ENCODE measurements around the gene CNPY2.
"Not testable (repeated sequence)": the region's sequence is repeated elsewhere in the genome, so short reads cannot be mapped to it uniquely, and the experiment has no call there.

CNPY2 gene

GRCh38 chr12:56351325-56351724 lies 35.5 kb upstream of the CNPY2 start:
- TF ChIP-seq CTCF (conservative IDR thresholded peaks at IDR 0.05), result no peak
- no peak for TF ChIP-seq ZFX (IDR thresholded peaks at IDR 0.05)
- no peak overlapping the region for H3K27ac ChIP-seq

- TF ChIP-seq CTCF (conservative IDR thresholded peaks at IDR 0.05) (no peak), ZFX (IDR thresholded peaks at IDR 0.05) (no peak)
- H3K27ac ChIP-seq, result no peak overlapping the region
Observed at GRCh38 chr12:56350662-56351061, 34.9 kb upstream of the CNPY2 start.

- TF ChIP-seq ZFX (IDR thresholded peaks at IDR 0.05), result no peak
- TF ChIP-seq CTCF (conservative IDR thresholded peaks at IDR 0.05), result no peak
- no peak overlapping the region for H3K27ac ChIP-seq
Observed at GRCh38 chr12:56348776-56349175, 33.0 kb upstream of the CNPY2 start.

- H3K27ac ChIP-seq, result not testable (repeated sequence)
Observed at GRCh38 chr12:56347255-56347654, 31.5 kb upstream of the CNPY2 start.

GRCh38 chr12:56346675-56347074 lies 30.9 kb upstream of the CNPY2 start:
- no peak overlapping the region for H3K27ac ChIP-seq
- TF ChIP-seq CTCF (conservative IDR thresholded peaks at IDR 0.05) (no peak; the same call in 1 of the 2 replicates), ZFX (IDR thresholded peaks at IDR 0.05) (no peak)

GRCh38 chr12:56342290-56342689 lies 26.5 kb upstream of the CNPY2 start:
- H3K27ac ChIP-seq, result not testable (repeated sequence)

GRCh38 chr12:56341616-56342015 lies 25.8 kb upstream of the CNPY2 start:
- H3K27ac ChIP-seq, result no peak overlapping the region
- TF ChIP-seq ZFX (IDR thresholded peaks at IDR 0.05) (no peak), CTCF (conservative IDR thresholded peaks at IDR 0.05) (no peak)

GRCh38 chr12:56339158-56339422 lies 23.3 kb upstream of the CNPY2 start:
- TF ChIP-seq ZFX (IDR thresholded peaks at IDR 0.05), result no peak
- no peak for TF ChIP-seq CTCF (conservative IDR thresholded peaks at IDR 0.05)
- no peak overlapping the region for H3K27ac ChIP-seq
